ENCODE results near the gene ARHGAP32.

ARHGAP32 gene

DNA sequence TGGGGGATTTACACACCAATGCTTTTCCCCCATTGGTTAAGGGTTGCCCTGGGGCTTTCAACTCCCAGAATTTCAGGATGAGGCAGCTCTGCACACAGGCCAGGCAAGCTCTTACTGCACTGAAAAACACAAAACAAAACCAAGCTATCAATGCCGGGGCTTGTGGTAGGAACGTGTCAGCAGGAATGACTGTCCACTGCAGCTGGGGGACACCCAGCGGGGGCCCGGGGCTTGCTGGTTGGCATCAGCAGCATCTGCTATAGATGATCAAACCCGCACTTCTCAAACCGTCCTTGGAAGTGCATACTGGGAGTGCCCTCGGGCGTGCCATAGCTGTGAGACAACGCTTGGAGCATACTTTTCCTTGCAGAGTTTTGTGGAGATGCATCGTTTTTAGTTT is 257.2 kb downstream of the ARHGAP32 start:
- TF ChIP-seq, protein P1, sequence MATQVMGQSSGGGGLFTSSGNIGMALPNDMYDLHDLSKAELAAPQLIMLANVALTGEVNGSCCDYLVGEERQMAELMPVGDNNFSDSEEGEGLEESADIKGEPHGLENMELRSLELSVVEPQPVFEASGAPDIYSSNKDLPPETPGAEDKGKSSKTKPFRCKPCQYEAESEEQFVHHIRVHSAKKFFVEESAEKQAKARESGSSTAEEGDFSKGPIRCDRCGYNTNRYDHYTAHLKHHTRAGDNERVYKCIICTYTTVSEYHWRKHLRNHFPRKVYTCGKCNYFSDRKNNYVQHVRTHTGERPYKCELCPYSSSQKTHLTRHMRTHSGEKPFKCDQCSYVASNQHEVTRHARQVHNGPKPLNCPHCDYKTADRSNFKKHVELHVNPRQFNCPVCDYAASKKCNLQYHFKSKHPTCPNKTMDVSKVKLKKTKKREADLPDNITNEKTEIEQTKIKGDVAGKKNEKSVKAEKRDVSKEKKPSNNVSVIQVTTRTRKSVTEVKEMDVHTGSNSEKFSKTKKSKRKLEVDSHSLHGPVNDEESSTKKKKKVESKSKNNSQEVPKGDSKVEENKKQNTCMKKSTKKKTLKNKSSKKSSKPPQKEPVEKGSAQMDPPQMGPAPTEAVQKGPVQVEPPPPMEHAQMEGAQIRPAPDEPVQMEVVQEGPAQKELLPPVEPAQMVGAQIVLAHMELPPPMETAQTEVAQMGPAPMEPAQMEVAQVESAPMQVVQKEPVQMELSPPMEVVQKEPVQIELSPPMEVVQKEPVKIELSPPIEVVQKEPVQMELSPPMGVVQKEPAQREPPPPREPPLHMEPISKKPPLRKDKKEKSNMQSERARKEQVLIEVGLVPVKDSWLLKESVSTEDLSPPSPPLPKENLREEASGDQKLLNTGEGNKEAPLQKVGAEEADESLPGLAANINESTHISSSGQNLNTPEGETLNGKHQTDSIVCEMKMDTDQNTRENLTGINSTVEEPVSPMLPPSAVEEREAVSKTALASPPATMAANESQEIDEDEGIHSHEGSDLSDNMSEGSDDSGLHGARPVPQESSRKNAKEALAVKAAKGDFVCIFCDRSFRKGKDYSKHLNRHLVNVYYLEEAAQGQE (IDR thresholded peaks at IDR 0.05; ENCODE audit: insufficient read depth in 1 of 2, low read depth in 2 of 2, low read length in 2 of 2) = no peak
- TF ChIP-seq TAF1 (IDR thresholded peaks at IDR 0.05; ENCODE audit: borderline replicate concordance, insufficient read depth, low read length) (no peak), SIN3A (IDR thresholded peaks at IDR 0.05; ENCODE audit: borderline replicate concordance, insufficient read depth, low read length) (no peak), POLR2AphosphoS5 (IDR thresholded peaks at IDR 0.05; ENCODE audit: low read depth, low read length) (no peak), FOXP2 (optimal IDR thresholded peaks at IDR 0.05; ENCODE audit: borderline replicate concordance, extremely low read depth, extremely low read length, insufficient read depth) (no peak)

- TF ChIP-seq TAF1 (IDR thresholded peaks at IDR 0.05; ENCODE audit: borderline replicate concordance, insufficient read depth, low read length) (no peak), SIN3A (IDR thresholded peaks at IDR 0.05; ENCODE audit: borderline replicate concordance, insufficient read depth, low read length) (no peak), POLR2AphosphoS5 (IDR thresholded peaks at IDR 0.05; ENCODE audit: low read depth, low read length) (no peak), FOXP2 (optimal IDR thresholded peaks at IDR 0.05; ENCODE audit: borderline replicate concordance, extremely low read depth, extremely low read length, insufficient read depth) (no peak)
- TF ChIP-seq, protein P1 (IDR thresholded peaks at IDR 0.05; ENCODE audit: insufficient read depth in 1 of 2, low read depth in 2 of 2, low read length in 2 of 2) = no peak
Observed at GRCh38 chr11:128934351-128934750, 257.8 kb downstream of the ARHGAP32 start.

GRCh38 chr11:128933481-128934178 is 258.5 kb downstream of the ARHGAP32 start:
- no peak for TF ChIP-seq TAF1 (IDR thresholded peaks at IDR 0.05; ENCODE audit: borderline replicate concordance, insufficient read depth, low read length)
- TF ChIP-seq, protein P1 (IDR thresholded peaks at IDR 0.05; ENCODE audit: insufficient read depth in 1 of 2, low read depth in 2 of 2, low read length in 2 of 2) = no peak
- no peak for TF ChIP-seq SIN3A (IDR thresholded peaks at IDR 0.05; ENCODE audit: borderline replicate concordance, insufficient read depth, low read length)
- no peak for TF ChIP-seq FOXP2 (optimal IDR thresholded peaks at IDR 0.05; ENCODE audit: borderline replicate concordance, extremely low read depth, extremely low read length, insufficient read depth)
- TF ChIP-seq POLR2AphosphoS5 (IDR thresholded peaks at IDR 0.05; ENCODE audit: low read depth, low read length) = no peak

GRCh38 chr11:128931668-128932067 is 260.5 kb downstream of the ARHGAP32 start:
- TF ChIP-seq FOXP2 (optimal IDR thresholded peaks at IDR 0.05; ENCODE audit: borderline replicate concordance, extremely low read depth, extremely low read length, insufficient read depth) = no peak
- no peak for TF ChIP-seq POLR2AphosphoS5 (IDR thresholded peaks at IDR 0.05; ENCODE audit: low read depth, low read length)
- no peak for TF ChIP-seq SIN3A (IDR thresholded peaks at IDR 0.05; ENCODE audit: borderline replicate concordance, insufficient read depth, low read length)
- no peak for TF ChIP-seq TAF1 (IDR thresholded peaks at IDR 0.05; ENCODE audit: borderline replicate concordance, insufficient read depth, low read length)
- TF ChIP-seq, protein P1 (IDR thresholded peaks at IDR 0.05; ENCODE audit: insufficient read depth in 1 of 2, low read depth in 2 of 2, low read length in 2 of 2) = no peak

Measured in PFSK-1 (cell line).